HepG2 (cell line): Measurements from ENCODE around the gene RTN4RL2.

Source experiments
- MED1 ChIP-seq: sonication (generic); formaldehyde crosslinking; IDR thresholded peaks from 2 replicates; pipeline ENCODE4 v1.4.0; 2020; ENCODE audit warnings: missing genetic modification reagents
- ZZZ3 ChIP-seq: sonication (generic); formaldehyde crosslinking; IDR thresholded peaks from 2 replicates; pipeline ENCODE4 v1.4.0; 2020; ENCODE audit warnings: missing genetic modification reagents, mild to moderate bottlenecking, borderline replicate concordance
- TF ChIP-seq, protein P1 (sequence below): sonication (generic); formaldehyde crosslinking; IDR thresholded peaks from 2 replicates; pipeline ENCODE4 v1.4.0; 2020; ENCODE audit warnings: missing genetic modification reagents, mild to moderate bottlenecking, borderline replicate concordance

DNA sequence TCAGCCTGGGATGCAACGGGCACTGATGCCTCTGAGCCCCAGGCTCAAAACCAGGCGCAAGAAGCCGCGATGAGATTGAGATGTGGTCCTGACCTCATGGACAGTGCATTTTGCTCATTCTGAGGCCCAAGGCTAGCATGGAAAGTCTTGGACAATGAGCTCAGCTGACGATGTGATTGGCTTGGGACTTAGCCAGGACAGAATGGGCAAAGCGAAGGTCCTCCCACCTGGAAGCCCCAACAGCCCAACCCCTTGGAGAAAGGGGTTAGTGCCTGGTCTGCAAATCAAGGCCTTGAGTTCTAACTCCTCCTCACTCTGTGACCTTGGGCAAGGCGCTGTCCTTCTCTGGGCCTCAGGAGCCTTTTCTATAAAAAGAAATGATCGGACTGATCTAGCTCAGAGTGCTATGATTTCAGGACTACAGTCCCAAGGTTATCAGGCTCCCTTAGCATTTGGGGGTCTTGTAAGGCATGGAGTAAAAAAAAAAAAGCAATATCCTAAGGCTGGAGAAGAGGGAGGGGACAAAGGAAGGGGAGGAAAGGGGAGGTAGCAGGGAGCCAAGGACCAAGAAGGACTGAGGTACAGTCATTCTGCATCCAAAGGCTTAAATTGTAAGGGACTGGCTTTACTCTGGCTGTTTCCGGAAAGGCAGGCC, 36.1 kb upstream of the RTN4RL2 start:
- no peak for TF ChIP-seq MED1 (CRISPR knock-in tag)
- TF ChIP-seq, protein P1, sequence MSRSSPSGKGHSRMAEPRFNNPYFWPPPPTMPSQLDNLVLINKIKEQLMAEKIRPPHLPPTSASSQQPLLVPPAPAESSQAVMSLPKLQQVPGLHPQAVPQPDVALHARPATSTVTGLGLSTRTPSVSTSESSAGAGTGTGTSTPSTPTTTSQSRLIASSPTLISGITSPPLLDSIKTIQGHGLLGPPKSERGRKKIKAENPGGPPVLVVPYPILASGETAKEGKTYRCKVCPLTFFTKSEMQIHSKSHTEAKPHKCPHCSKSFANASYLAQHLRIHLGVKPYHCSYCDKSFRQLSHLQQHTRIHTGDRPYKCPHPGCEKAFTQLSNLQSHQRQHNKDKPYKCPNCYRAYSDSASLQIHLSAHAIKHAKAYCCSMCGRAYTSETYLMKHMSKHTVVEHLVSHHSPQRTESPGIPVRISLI: no peak
- TF ChIP-seq ZZZ3 (CRISPR knock-in tag): no peak
